ENCODE data around the gene MMP28.

- TF ChIP-seq, protein P1, sequence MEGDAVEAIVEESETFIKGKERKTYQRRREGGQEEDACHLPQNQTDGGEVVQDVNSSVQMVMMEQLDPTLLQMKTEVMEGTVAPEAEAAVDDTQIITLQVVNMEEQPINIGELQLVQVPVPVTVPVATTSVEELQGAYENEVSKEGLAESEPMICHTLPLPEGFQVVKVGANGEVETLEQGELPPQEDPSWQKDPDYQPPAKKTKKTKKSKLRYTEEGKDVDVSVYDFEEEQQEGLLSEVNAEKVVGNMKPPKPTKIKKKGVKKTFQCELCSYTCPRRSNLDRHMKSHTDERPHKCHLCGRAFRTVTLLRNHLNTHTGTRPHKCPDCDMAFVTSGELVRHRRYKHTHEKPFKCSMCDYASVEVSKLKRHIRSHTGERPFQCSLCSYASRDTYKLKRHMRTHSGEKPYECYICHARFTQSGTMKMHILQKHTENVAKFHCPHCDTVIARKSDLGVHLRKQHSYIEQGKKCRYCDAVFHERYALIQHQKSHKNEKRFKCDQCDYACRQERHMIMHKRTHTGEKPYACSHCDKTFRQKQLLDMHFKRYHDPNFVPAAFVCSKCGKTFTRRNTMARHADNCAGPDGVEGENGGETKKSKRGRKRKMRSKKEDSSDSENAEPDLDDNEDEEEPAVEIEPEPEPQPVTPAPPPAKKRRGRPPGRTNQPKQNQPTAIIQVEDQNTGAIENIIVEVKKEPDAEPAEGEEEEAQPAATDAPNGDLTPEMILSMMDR (IDR thresholded peaks at IDR 0.05), result no peak
- TF ChIP-seq POLR2A (IDR thresholded peaks at IDR 0.05), result peak in 1 of 2 donors; percentile 43
Observed at GRCh38 chr17:35774499-35774898, 20.9 kb downstream of the MMP28 start.

Data from thyroid gland (tissue), 4 donors.